Pulmonary artery endothelial cell (primary cell): ENCODE data around the gene AMPD2. TPM values are rescaled to one million over a fixed set of nuclear protein-coding genes. Genes with fewer than 3 reads are reported as not detected.
"Not testable (repeated sequence)": the region's sequence is repeated elsewhere in the genome, so short reads cannot be mapped to it uniquely, and the experiment has no call there.

Experiments used
- DNase-seq: peaks from one replicate; pipeline ENCODE4 v3.0.0-alpha.2; 2011; ENCODE audit warnings: low read depth, low spot score
- total RNA-seq: library from RNA; depleted of rRNA; stranded (reverse); fragments of >200 nt; gene quantifications from 2 replicates; pipeline ENCODE4 v1.2.3, GENCODE V29; 2014

Gene AMPD2
- total RNA-seq, 1 donor from 2014 or later, result 49.5 TPM

DNA sequence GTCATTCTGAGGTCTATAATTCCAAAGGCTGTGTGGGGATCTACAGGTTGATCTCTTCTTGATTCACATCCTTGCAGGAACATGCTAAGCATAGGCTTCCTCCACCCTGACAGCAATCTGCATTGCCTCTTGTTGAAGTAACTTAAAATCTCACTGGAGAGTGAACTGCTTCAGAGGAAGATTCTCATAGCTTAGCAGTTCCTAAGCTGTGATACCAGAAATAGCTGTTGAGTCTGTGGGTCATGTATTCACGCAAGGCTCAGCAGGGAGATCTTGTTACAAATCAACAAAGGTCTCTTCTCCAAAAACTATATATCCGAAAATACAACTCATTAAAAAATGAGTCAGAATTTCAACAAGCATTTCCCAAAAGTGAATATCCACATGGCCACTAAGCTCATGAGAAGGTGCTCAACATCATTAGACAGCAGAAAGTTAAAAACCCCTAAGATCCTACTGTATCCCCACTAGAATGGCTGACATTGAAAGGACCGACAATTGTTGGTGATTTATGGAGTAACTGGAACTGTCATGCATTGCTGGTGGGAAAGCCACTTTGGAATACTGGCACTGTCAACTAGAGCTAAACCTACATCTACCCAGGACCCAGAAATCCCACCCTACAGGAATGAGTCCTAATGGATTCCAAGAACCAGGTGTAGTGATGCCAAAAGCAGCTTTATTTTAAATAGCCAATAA lies 57.2 kb downstream of the AMPD2 start:
- DNase-seq, result not testable (repeated sequence)

DNA sequence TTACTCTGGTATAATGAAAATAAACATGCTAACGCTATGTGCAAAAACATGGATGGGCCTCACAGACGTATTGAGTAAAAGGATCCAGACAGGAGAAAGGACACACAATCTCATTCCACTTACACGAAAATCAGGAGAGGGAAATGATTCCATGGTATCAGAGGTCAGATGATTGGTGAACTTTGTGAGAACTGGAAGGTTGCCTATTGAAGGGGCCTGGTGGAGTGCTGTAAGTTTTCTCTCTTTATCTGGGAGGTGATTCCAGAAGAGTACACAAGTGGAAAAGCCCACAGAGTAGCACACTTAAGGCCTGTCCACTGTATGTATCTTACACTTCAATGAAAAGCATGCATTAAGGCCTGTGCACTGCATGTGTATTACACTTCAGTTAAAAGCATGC lies 57.8 kb downstream of the AMPD2 start:
- DNase-seq, result no peak

DNA sequence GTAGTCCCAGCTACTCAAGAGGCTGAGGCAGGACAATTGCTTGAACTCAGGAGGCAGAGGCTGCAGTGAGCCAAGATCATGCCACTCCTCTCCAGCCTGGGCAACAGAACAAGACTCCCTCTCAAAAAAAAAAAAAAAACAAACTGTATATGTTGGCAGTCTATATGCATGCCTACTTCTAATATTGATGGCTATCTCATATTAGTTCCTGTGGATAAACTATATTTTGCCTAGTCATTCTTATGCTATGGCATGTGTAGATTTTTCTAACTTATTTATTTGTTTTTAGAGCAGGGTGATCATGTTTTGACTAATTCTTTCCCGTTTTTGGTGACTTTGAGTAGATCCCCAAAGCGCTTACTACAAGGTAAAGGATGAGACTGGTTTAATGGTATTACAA lies 59.0 kb downstream of the AMPD2 start:
- not testable (repeated sequence) for DNase-seq

Other genes with a start within 250 kb of the AMPD2 start
- gene SORT1, start 221.9 kb upstream of the AMPD2 start, total RNA-seq, result 14.5 and 18.4 TPM in 2 replicates
- 69.6 and 74.4 TPM in 2 replicates for gene PSMA5, start 193.4 kb upstream of the AMPD2 start, total RNA-seq
- gene SYPL2, start 153.3 kb upstream of the AMPD2 start, total RNA-seq, result 0.04 TPM in 1 of 2 replicates, not detected in the other
- 0.99 and 1.1 TPM in 2 replicates for gene ATXN7L2, start 135.9 kb upstream of the AMPD2 start, total RNA-seq
- gene CYB561D1, start 125.7 kb upstream of the AMPD2 start, total RNA-seq, result 4.0 and 5.0 TPM in 2 replicates
- gene AMIGO1, start 110.1 kb upstream of the AMPD2 start, total RNA-seq, result 1.8 and 2.4 TPM in 2 replicates
- gene GPR61, start 80.0 kb upstream of the AMPD2 start, total RNA-seq, result 0.14 and 0.46 TPM in 2 replicates
- 18.7 and 21.4 TPM in 2 replicates for gene GNAI3, start 71.2 kb upstream of the AMPD2 start, total RNA-seq
- gene GNAT2, start 221 bp upstream of the AMPD2 start, total RNA-seq, result 0.26 and 0.42 TPM in 2 replicates
- 2.5 and 3.3 TPM in 2 replicates for gene GSTM4, start 36.3 kb downstream of the AMPD2 start, total RNA-seq
- 1.1 and 7.2 TPM in 2 replicates for gene GSTM2, start 48.2 kb downstream of the AMPD2 start, total RNA-seq
- gene GSTM1, start 68.0 kb downstream of the AMPD2 start, total RNA-seq, result not detected in 2 replicates
- gene GSTM5, start 92.4 kb downstream of the AMPD2 start, total RNA-seq, result 0.13 and 0.18 TPM in 2 replicates
- 25.0 and 57.0 TPM in 2 replicates for gene GSTM3, start 121.2 kb downstream of the AMPD2 start, total RNA-seq
- gene EPS8L3, start 144.1 kb downstream of the AMPD2 start, total RNA-seq, result 0.26 TPM in 1 of 2 replicates, not detected in the other